Tracheal epithelial cell (primary cell): ENCODE data around the gene CCDC63. TPM values are rescaled to one million over a fixed set of nuclear protein-coding genes. Genes with fewer than 3 reads are reported as not detected.

ENCODE experiments used
- total RNA-seq: library from RNA; depleted of rRNA; stranded (reverse); fragments of >200 nt; gene quantifications from 2 replicates; pipeline ENCODE4 v1.2.1, GENCODE V29; 2014

Gene CCDC63
- total RNA-seq, result not detected in 2 replicates

DNA sequence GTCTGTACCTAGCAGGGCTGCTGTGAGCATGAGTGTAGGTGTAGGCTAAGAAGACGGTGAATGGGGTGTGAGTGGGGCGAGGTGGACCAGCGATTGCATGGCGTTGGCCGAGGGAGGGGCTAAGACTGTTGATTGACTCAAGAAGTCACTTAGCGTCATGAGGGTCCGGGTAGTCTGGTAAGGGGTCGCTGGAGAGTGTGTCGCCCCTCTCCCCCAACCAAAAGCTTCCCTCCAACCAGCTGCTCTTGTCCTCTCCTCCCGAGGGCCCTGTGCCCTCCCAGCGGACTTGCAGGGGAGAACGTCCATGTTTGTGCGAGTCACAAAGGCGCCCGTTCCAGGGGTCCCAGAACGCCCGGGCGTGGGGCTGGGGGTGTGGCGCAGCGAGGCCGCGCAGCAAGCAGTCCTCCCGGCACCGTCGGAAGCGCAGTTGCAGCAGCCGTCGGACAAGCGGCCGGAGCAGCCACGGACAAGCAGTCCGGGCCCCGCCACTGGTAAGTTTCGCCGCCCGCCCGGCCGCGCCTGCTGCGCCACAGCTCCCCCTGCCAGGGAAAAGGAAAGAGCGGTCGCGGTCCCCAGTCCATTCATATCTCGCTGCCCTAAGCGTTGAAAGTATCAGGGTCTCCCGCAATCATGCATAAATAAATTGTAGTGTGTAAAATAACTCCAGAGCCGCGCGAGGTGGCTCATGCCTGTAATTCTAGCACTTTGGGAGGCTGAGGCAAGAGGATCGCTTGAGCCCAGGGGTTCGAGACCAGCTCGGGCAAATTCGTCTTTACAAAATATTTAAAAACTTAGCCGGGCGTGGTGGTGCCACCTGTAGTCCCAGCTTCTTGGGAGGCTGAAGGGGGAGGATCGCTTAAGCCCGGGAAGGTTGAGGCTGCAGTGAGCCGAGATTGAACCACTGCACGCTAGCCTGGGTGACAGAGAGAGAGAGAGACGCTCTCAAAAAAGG lies at the start of gene CCDC63:
CCDC63 (plus strand) TSS at position 373 of the 952 bp plus-strand sequence. CDS start 5,968 bp downstream, outside the sequence.

GRCh38 chr12:110920324-110920910 lies 73.6 kb downstream of the CCDC63 start, which contains the start of gene MYL2:
TSS of gene MYL2 (minus strand) at chr12:110920579. CDS start at chr12:110920529, 50 bp downstream.

Other genes starting within 250 kb of the CCDC63 start
- gene TCTN1, start 232.9 kb upstream of the CCDC63 start, total RNA-seq, result 9.6 and 11.6 TPM in 2 replicates
- gene HVCN1, start 157.9 kb upstream of the CCDC63 start, total RNA-seq, result 0.48 and 0.85 TPM in 2 replicates
- 55.7 and 133 TPM in 2 replicates for gene PPP1CC, start 104.1 kb upstream of the CCDC63 start, total RNA-seq
- gene MYL2, start 73.6 kb downstream of the CCDC63 start, total RNA-seq, result not detected in 2 replicates
- gene CUX2, start 187.2 kb downstream of the CCDC63 start, total RNA-seq, result 0.96 and 1.3 TPM in 2 replicates